G401 (cell line): Measurements from ENCODE around the gene TMEM213. TPM values are rescaled to one million over a fixed set of nuclear protein-coding genes. Genes with fewer than 3 reads are reported as not detected.

ENCODE experiments used
- DNase-seq: peaks from one replicate; pipeline ENCODE4 v3.0.0-alpha.2; 2015; ENCODE audit warnings: low spot score
- in situ Hi-C: cut with HindIII; loops from 2 replicates; pipeline ENCODE4 v1.10.0; 2016; ENCODE audit warnings: low sequenced_read_pairs, mixed read lengths
- total RNA-seq: library from RNA; depleted of rRNA; stranded (reverse); fragments of >200 nt; shearing (Covaris generic); gene quantifications from 2 replicates; pipeline ENCODE4 v1.2.3, GENCODE V29; 2014

TMEM213 gene
- total RNA-seq, 1 experiment from 2014 or later, result not detected

- no peak for DNase-seq
- in situ Hi-C loops, result no loop called here
These were observed 70.0 kb downstream of the TMEM213 start for GRCh38 chr7:138867744-138868143.

GRCh38 chr7:138868711-138869110 is 70.9 kb downstream of the TMEM213 start:
- in situ Hi-C loops, result no loop called here
- no peak for DNase-seq

- in situ Hi-C loops, result no loop called here
- DNase-seq, result no peak
These were observed 71.6 kb downstream of the TMEM213 start for GRCh38 chr7:138869353-138869752.

- DNase-seq, result no peak
- in situ Hi-C loops, result no loop called here
These were observed 73.4 kb downstream of the TMEM213 start for GRCh38 chr7:138871065-138871813.

GRCh38 chr7:138871814-138872090 is 74.0 kb downstream of the TMEM213 start:
- DNase-seq, result no peak
- in situ Hi-C loops, result no loop called here

GRCh38 chr7:138872576-138872975 is 74.8 kb downstream of the TMEM213 start:
- no peak for DNase-seq

GRCh38 chr7:138873220-138873892 is 75.6 kb downstream of the TMEM213 start:
- DNase-seq, result no peak
- in situ Hi-C loops, result no loop called here

More at GRCh38 chr7:138872576-138872975, 74.8 kb downstream of the TMEM213 start:
- in situ Hi-C loops, result no loop called here

- in situ Hi-C loops, result no loop called here
- DNase-seq, result no peak
These were observed 78.0 kb downstream of the TMEM213 start for GRCh38 chr7:138875794-138876193.

- in situ Hi-C loops, result no loop called here
- DNase-seq, result no peak
These were observed 78.5 kb downstream of the TMEM213 start for GRCh38 chr7:138876326-138876725.

- DNase-seq, result no peak
- in situ Hi-C loops, result no loop called here
These were observed 80.3 kb downstream of the TMEM213 start for GRCh38 chr7:138878051-138878450.

GRCh38 chr7:138878856-138879255 is 81.1 kb downstream of the TMEM213 start:
- in situ Hi-C loops, result no loop called here
- DNase-seq, result no peak

- DNase-seq, result no peak
- in situ Hi-C loops, result no loop called here
These were observed 81.6 kb downstream of the TMEM213 start for GRCh38 chr7:138879356-138879755.

GRCh38 chr7:138880881-138881578 is 83.2 kb downstream of the TMEM213 start:
- in situ Hi-C loops, result no loop called here
- no peak for DNase-seq

- DNase-seq, result no peak
- in situ Hi-C loops, result no loop called here
These were observed 83.9 kb downstream of the TMEM213 start for GRCh38 chr7:138881579-138882188.

GRCh38 chr7:138882249-138882648 is 84.5 kb downstream of the TMEM213 start:
- in situ Hi-C loops, result no loop called here
- DNase-seq, result no peak

- DNase-seq, result no peak
- in situ Hi-C loops, result no loop called here
These were observed 87.8 kb downstream of the TMEM213 start for GRCh38 chr7:138885383-138886147.

- in situ Hi-C loops, result no loop called here
- DNase-seq, result peak; percentile 10
These were observed 88.7 kb downstream of the TMEM213 start for GRCh38 chr7:138886501-138886917.

GRCh38 chr7:138887085-138887710 is 89.4 kb downstream of the TMEM213 start:
- DNase-seq, result no peak
- in situ Hi-C loops, result no loop called here
